Ectodermal cell (in vitro differentiated cells): ENCODE data around the gene A2ML1.
"Not testable (repeated sequence)": the region's sequence is repeated elsewhere in the genome, so short reads cannot be mapped to it uniquely, and the experiment has no call there.

Experiments used
- H3K27ac ChIP-seq: 2 replicates; pipeline ENCODE4 v1.7.0; 2013; ENCODE audit warnings: mild to moderate bottlenecking, low read depth, low read length; ENCODE audit not compliant: insufficient read depth, poor library complexity, severe bottlenecking
- H3K27me3 ChIP-seq: 2 replicates; pipeline ENCODE4 v1.7.0; 2013; ENCODE audit warnings: mild to moderate bottlenecking, low read length; ENCODE audit not compliant: insufficient read depth, control insufficient read depth, poor library complexity, severe bottlenecking
- H3K36me3 ChIP-seq: one replicate; pipeline ENCODE4 v1.7.0; 2013; ENCODE audit warnings: low read length; ENCODE audit not compliant: control insufficient read depth, insufficient read depth
- H3K4me1 ChIP-seq: one replicate; pipeline ENCODE4 v1.7.0; 2013; ENCODE audit warnings: low read length; ENCODE audit not compliant: control insufficient read depth, insufficient read depth
- H3K4me3 ChIP-seq: 2 replicates; pipeline ENCODE4 v1.7.0; 2013; ENCODE audit warnings: low read depth, low read length, control low read depth; ENCODE audit not compliant: insufficient read depth
- H3K9me3 ChIP-seq: 2 replicates; pipeline ENCODE4 v1.7.0; 2013; ENCODE audit warnings: mild to moderate bottlenecking, low read length, moderate library complexity; ENCODE audit not compliant: control insufficient read depth
- WGBS, 2 experiments: methylation state at CpG; one replicate each; pipeline ENCODE4 v1.1.7; 2013; ENCODE audit warnings: missing lambda C conversion rate in 2 of 2; 5-methylcytosine and 5-hydroxymethylcytosine counted together

A2ML1 gene

GRCh38 chr12:8847435-8847834 lies 25.0 kb downstream of the A2ML1 start:
- no peaks in the 10 kb centered on the region for H3K36me3 ChIP-seq
- no peak overlapping the region for H3K27ac ChIP-seq
- no peaks in the 10 kb centered on the region for H3K27me3 ChIP-seq
- WGBS, 2 experiments, result 92 to 94% methylated on average over 6 of the region's 6 CpGs
- no peak overlapping the region for H3K4me3 ChIP-seq
- H3K9me3 ChIP-seq, result no peaks in the 10 kb centered on the region
- H3K4me1 ChIP-seq, result no peaks in the 10 kb centered on the region

- Histone ChIP-seq H3K4me1 (no peaks in the 10 kb centered on the region), H3K4me3 (no peak overlapping the region), H3K36me3 (no peaks in the 10 kb centered on the region), H3K9me3 (no peaks in the 10 kb centered on the region), H3K27me3 (no peaks in the 10 kb centered on the region), H3K27ac (no peak overlapping the region)
- 94 to 97% methylated on average over 5 of the region's 5 CpGs for WGBS, 2 experiments
These were observed 27.5 kb downstream of the A2ML1 start for GRCh38 chr12:8849876-8850275.

DNA sequence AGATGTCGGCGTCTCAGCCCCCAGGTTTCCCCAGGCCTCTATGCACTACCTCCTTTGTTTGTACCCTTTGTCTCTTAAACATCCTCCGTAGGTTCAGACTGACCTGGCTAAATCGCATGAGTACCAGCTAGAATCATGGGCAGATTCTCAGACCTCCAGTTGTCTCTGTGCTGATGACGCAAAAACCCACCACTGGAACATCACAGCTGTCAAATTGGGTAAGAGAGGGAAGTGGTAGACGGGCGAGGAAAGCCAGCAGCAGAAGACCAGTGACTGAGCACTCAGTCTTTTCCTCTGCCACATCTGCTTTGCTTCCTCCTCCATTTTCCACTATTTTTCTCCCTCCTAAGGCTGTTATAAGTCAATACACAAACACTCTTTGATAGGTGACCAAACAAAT lies 29.7 kb downstream of the A2ML1 start:
- H3K27me3 ChIP-seq, result no peaks in the 10 kb centered on the region
- H3K9me3 ChIP-seq, result no peaks in the 10 kb centered on the region
- no peak overlapping the region for H3K27ac ChIP-seq
- 81 to 96% methylated on average over 6 to 7 of the region's 7 CpGs for WGBS, 2 experiments
- H3K36me3 ChIP-seq, result no peaks in the 10 kb centered on the region
- H3K4me1 ChIP-seq, result no peaks in the 10 kb centered on the region
- no peak overlapping the region for H3K4me3 ChIP-seq

- 93% methylated on average over 1 of the region's 2 CpGs; no CpG with 5 or more reads in 1 of the 2 experiments for WGBS, 2 experiments
- Histone ChIP-seq H3K4me3 (no peak overlapping the region), H3K4me1 (no peaks in the 10 kb centered on the region), H3K36me3 (no peaks in the 10 kb centered on the region), H3K9me3 (no peaks in the 10 kb centered on the region), H3K27me3 (no peaks in the 10 kb centered on the region), H3K27ac (no peak overlapping the region)
These were observed 33.5 kb downstream of the A2ML1 start for GRCh38 chr12:8855891-8856290.

- not testable (repeated sequence) for H3K27ac ChIP-seq, H3K27me3 ChIP-seq, H3K36me3 ChIP-seq, H3K9me3 ChIP-seq, H3K4me1 ChIP-seq, H3K4me3 ChIP-seq
- WGBS, 2 experiments, result 94 to 95% methylated on average over 4 of the region's 4 CpGs
These were observed 37.0 kb downstream of the A2ML1 start for GRCh38 chr12:8859448-8859847.

DNA sequence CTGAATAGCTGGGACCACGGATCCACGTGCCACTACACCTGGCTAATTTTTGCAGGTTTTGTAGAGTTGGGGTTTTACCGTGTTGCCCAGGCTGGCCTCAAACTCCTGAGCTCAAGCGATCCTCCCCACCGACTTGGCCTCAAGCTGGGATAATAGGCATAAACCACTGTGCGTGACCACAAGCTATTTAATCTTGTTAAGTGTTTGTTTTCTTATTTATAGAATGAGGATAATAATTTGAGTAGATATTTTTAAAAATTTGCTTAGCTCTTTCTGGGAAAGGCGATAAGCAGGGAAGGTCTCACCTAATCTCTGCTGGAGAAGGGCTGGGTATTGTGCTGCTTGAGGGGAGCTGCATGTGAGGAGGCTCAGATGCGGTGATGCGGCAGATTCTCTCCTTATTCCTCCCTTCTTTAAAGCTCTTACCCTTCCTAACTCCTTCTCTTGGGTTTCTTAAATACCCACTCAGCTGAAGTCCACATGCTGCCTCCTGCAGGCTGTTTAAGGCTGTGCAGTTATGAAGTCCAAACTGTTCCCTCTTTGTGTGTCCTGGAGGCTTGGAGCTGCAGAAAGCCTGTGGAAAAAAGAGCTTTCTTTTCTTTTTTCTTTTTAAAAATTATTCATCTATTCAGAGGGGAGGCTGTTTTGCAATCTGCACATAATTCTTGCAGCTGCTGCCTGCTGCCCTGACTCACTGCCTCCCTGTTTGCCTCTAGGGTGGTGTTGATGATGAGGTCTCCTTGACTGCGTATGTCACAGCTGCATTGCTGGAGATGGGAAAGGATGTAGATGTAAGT lies 37.9 kb downstream of the A2ML1 start:
- 81% methylated on average over 9 to 10 of the region's 10 CpGs for WGBS, 2 experiments
- Histone ChIP-seq H3K27ac (no peak overlapping the region), H3K27me3 (no peaks in the 10 kb centered on the region), H3K4me3 (no peak overlapping the region), H3K4me1 (no peaks in the 10 kb centered on the region), H3K36me3 (no peaks in the 10 kb centered on the region), H3K9me3 (no peaks in the 10 kb centered on the region)

GRCh38 chr12:8866429-8866828 lies 44.0 kb downstream of the A2ML1 start:
- H3K4me3 ChIP-seq, result no peak overlapping the region
- no peaks in the 10 kb centered on the region for H3K27me3 ChIP-seq
- H3K27ac ChIP-seq, result no peak overlapping the region
- H3K4me1 ChIP-seq, result no peaks in the 10 kb centered on the region
- 86 to 100% methylated on average over 1 of the region's 2 CpGs for WGBS, 2 experiments
- no peaks in the 10 kb centered on the region for H3K36me3 ChIP-seq
- H3K9me3 ChIP-seq, result no peaks in the 10 kb centered on the region

DNA sequence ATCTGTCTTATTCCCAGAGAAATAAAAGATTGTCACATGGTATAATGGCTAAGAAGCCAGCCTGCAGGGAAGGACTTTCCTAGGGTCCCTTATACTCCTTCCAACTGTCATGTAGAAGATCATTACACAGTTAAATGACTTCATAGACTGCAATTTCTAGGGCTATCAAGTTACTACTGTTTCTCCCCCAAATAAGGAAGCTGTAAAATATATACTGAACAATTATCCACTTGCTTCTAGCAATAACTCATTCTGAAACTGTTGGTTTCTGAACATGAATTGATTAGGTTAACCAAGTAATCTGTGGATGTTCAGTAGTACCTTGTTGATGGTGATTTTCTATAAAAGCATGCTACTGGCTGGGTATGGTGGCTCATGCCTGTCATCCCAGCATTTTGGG lies 44.6 kb downstream of the A2ML1 start:
- H3K9me3 ChIP-seq, result no peaks in the 10 kb centered on the region
- no peak overlapping the region for H3K27ac ChIP-seq
- H3K4me1 ChIP-seq, result no peaks in the 10 kb centered on the region
- no peak overlapping the region for H3K4me3 ChIP-seq
- H3K27me3 ChIP-seq, result no peaks in the 10 kb centered on the region
- no peaks in the 10 kb centered on the region for H3K36me3 ChIP-seq

- H3K27ac ChIP-seq, result no peak overlapping the region
- H3K4me3 ChIP-seq, result no peak overlapping the region
- H3K4me1 ChIP-seq, result no peaks in the 10 kb centered on the region
- no peaks in the 10 kb centered on the region for H3K9me3 ChIP-seq
- H3K36me3 ChIP-seq, result no peaks in the 10 kb centered on the region
- H3K27me3 ChIP-seq, result no peaks in the 10 kb centered on the region
- WGBS, 2 experiments, result 92 to 95% methylated on average over 6 of the region's 6 CpGs
These were observed 45.4 kb downstream of the A2ML1 start for GRCh38 chr12:8867786-8868185.

- Histone ChIP-seq H3K27me3 (no peaks in the 10 kb centered on the region), H3K4me1 (no peaks in the 10 kb centered on the region), H3K36me3 (no peaks in the 10 kb centered on the region), H3K4me3 (no peak overlapping the region), H3K27ac (no peak overlapping the region), H3K9me3 (no peaks in the 10 kb centered on the region)
- 90 to 95% methylated on average over 1 of the region's 1 CpG for WGBS, 2 experiments
These were observed 48.2 kb downstream of the A2ML1 start for GRCh38 chr12:8870586-8870985.

DNA sequence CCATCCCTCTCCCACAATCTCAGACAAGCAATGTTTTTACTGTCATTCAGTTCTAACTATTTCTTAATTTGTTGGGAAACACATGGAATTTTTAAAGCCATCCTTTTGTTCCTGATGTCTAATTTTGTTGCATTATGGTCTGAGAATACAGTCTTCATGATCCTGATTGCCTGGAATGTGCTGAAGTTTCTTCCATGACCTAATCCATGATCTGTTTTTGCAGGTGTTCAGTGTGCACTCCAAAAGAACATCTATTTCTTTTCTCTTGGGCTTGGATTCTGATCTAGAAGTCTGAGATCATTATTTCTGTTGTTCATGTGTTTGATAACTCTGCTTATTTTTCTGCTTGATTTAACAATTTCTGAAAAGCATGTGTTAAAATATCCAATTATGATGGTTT lies 48.6 kb downstream of the A2ML1 start:
- Histone ChIP-seq H3K9me3 (no peaks in the 10 kb centered on the region), H3K36me3 (no peaks in the 10 kb centered on the region), H3K27me3 (no peaks in the 10 kb centered on the region)

More for the DNA sequence above, 48.6 kb downstream of the A2ML1 start:
- H3K27ac ChIP-seq, result no peak overlapping the region
- H3K4me3 ChIP-seq, result no peak overlapping the region
- no peaks in the 10 kb centered on the region for H3K4me1 ChIP-seq
